Activated CD4-positive, alpha-beta T cell treated with anti-CD3 and anti-CD28 coated beads, Interleukin-2, amount 10 ng/mL, durations not matched to agents 7 days and 5 days (primary cell): ENCODE results near the gene AMFR. TPM values are rescaled to one million over a fixed set of nuclear protein-coding genes. Genes with fewer than 3 reads are reported as not detected.
A peak's percentile ranks its signal among the peaks of the same experiment; 100 is the strongest.

Source experiments
- CTCF ChIA-PET: fragments of 350-600 bp; sonication (Branson Sonifier 250); formaldehyde crosslinking; loops from one replicate; lab custom pipeline; 2021; ENCODE audit warnings: antibody characterized with exemption; lab: Charles Lee
- POLR2A ChIA-PET: fragments of 350-600 bp; sonication (Branson Sonifier 250); formaldehyde crosslinking; loops from one replicate; lab custom pipeline; 2021; ENCODE audit warnings: antibody characterized with exemption; lab: Charles Lee
- DNase-seq: peaks from one replicate; pipeline ENCODE4 v3.0.0-alpha.2; 2020
- H3K27ac Mint-ChIP-seq: one replicate; pipeline ENCODE4 v1.8.0; 2021; ENCODE audit warnings: mild to moderate bottlenecking, moderate library complexity, mixed read lengths
- H3K27me3 Mint-ChIP-seq: one replicate; pipeline ENCODE4 v1.8.0; 2021; ENCODE audit warnings: mixed read lengths
- H3K36me3 Mint-ChIP-seq: one replicate; pipeline ENCODE4 v1.8.0; 2021; ENCODE audit warnings: low read depth, mixed read lengths
- H3K4me1 Mint-ChIP-seq: one replicate; pipeline ENCODE4 v1.8.0; 2021; ENCODE audit warnings: mixed read lengths
- H3K4me3 Mint-ChIP-seq: one replicate; pipeline ENCODE4 v1.8.0; 2021; ENCODE audit warnings: mild to moderate bottlenecking, moderate library complexity, mixed read lengths
- H3K9me3 Mint-ChIP-seq: one replicate; pipeline ENCODE4 v1.8.0; 2021; ENCODE audit warnings: mixed read lengths
- total RNA-seq, 2 experiments: library from RNA; stranded (reverse); gene quantifications; one replicate each; pipeline ENCODE4 v1.2.3, GENCODE V29; 2021

AMFR gene
- total RNA-seq, 2 experiments from 2014 or later: 52.5 to 58.5 TPM

- no peak for DNase-seq
- peak overlapping the region; percentile 62 for H3K27ac Mint-ChIP-seq
- H3K36me3 Mint-ChIP-seq: no peaks in the 10 kb centered on the region
- ChIA-PET POLR2A (no interaction called here), CTCF (no interaction called here)
- no peak overlapping the region for H3K4me3 Mint-ChIP-seq
- no peaks in the 10 kb centered on the region for H3K4me1 Mint-ChIP-seq
- H3K27me3 Mint-ChIP-seq: no peaks in the 10 kb centered on the region
- no peaks in the 10 kb centered on the region for H3K9me3 Mint-ChIP-seq
Observed at GRCh38 chr16:56337131-56337857, 88.1 kb downstream of the AMFR start.

- POLR2A ChIA-PET: no interaction called here
- CTCF ChIA-PET: no interaction called here
- no peaks in the 10 kb centered on the region for H3K27me3 Mint-ChIP-seq
- no peaks in the 10 kb centered on the region for H3K4me1 Mint-ChIP-seq
- H3K36me3 Mint-ChIP-seq: no peaks in the 10 kb centered on the region
- H3K9me3 Mint-ChIP-seq: no peaks in the 10 kb centered on the region
- H3K4me3 Mint-ChIP-seq: no peak overlapping the region
- peak overlapping the region; percentile 62 for H3K27ac Mint-ChIP-seq
- DNase-seq: no peak
Observed at GRCh38 chr16:56336711-56337110, 88.6 kb downstream of the AMFR start.

GRCh38 chr16:56336071-56336688 is 89.2 kb downstream of the AMFR start:
- no peaks in the 10 kb centered on the region for H3K4me1 Mint-ChIP-seq
- no peak overlapping the region for H3K27ac Mint-ChIP-seq
- H3K4me3 Mint-ChIP-seq: no peak overlapping the region
- no peaks in the 10 kb centered on the region for H3K36me3 Mint-ChIP-seq
- H3K9me3 Mint-ChIP-seq: no peaks in the 10 kb centered on the region
- ChIA-PET CTCF (no interaction called here), POLR2A (no interaction called here)
- DNase-seq: no peak
- no peaks in the 10 kb centered on the region for H3K27me3 Mint-ChIP-seq

- Mint-ChIP-seq H3K4me3 (no peak overlapping the region), H3K4me1 (no peaks in the 10 kb centered on the region), H3K36me3 (no peaks in the 10 kb centered on the region), H3K27me3 (no peaks in the 10 kb centered on the region), H3K9me3 (no peaks in the 10 kb centered on the region), H3K27ac (no peak overlapping the region)
- ChIA-PET CTCF (interaction anchor here (0.6 kb wide), 1 partner anchor 1425 kb away, joined by 4 read pairs; no protein-coding TSS in a partner anchor), POLR2A (no interaction called here)
- no peak for DNase-seq
Observed at GRCh38 chr16:56334761-56335160, 90.6 kb downstream of the AMFR start.

- ChIA-PET CTCF (interaction anchor here (1.8 to 2.0 kb wide), 2 partner anchors 10 to 14 kb away, joined by 5 to 7 read pairs; no protein-coding TSS in a partner anchor), POLR2A (no interaction called here)
- Mint-ChIP-seq H3K36me3 (no peaks in the 10 kb centered on the region), H3K4me1 (no peaks in the 10 kb centered on the region), H3K4me3 (no peak overlapping the region), H3K9me3 (no peaks in the 10 kb centered on the region), H3K27ac (no peak overlapping the region), H3K27me3 (no peaks in the 10 kb centered on the region)
- no peak for DNase-seq
Observed at GRCh38 chr16:56332464-56333079, 92.8 kb downstream of the AMFR start.

- Mint-ChIP-seq H3K27me3 (no peaks in the 10 kb centered on the region), H3K4me1 (no peaks in the 10 kb centered on the region), H3K9me3 (no peaks in the 10 kb centered on the region), H3K36me3 (no peaks in the 10 kb centered on the region), H3K27ac (no peak overlapping the region), H3K4me3 (no peak overlapping the region)
- POLR2A ChIA-PET: no interaction called here
- no peak for DNase-seq
- CTCF ChIA-PET: interaction anchor here (1.8 to 2.0 kb wide), 2 partner anchors 9 to 13 kb away, joined by 5 to 7 read pairs; no protein-coding TSS in a partner anchor
Observed at GRCh38 chr16:56331915-56332314, 93.4 kb downstream of the AMFR start.

- CTCF ChIA-PET: interaction anchor here (1.8 to 2.0 kb wide), 3 partner anchors 9 to 12 kb away, joined by 5 to 7 read pairs (median 5); no protein-coding TSS in a partner anchor
Observed at GRCh38 chr16:56331399-56331798, 93.9 kb downstream of the AMFR start.

GRCh38 chr16:56330476-56330875 is 94.9 kb downstream of the AMFR start:
- ChIA-PET CTCF (interaction anchor here (1.5 to 1.8 kb wide), 2 partner anchors 11 to 34 kb away, joined by 3 to 5 read pairs; no protein-coding TSS in a partner anchor), POLR2A (no interaction called here)
- H3K9me3 Mint-ChIP-seq: no peaks in the 10 kb centered on the region
- no peak overlapping the region for H3K4me3 Mint-ChIP-seq
- H3K27ac Mint-ChIP-seq: no peak overlapping the region
- DNase-seq: no peak
- no peaks in the 10 kb centered on the region for H3K27me3 Mint-ChIP-seq
- H3K36me3 Mint-ChIP-seq: no peaks in the 10 kb centered on the region
- peaks cover 3% of the 10 kb centered on the region for H3K4me1 Mint-ChIP-seq

More at GRCh38 chr16:56331399-56331798, 93.9 kb downstream of the AMFR start:
- H3K36me3 Mint-ChIP-seq: no peaks in the 10 kb centered on the region
- POLR2A ChIA-PET: no interaction called here
- H3K4me1 Mint-ChIP-seq: no peaks in the 10 kb centered on the region
- no peaks in the 10 kb centered on the region for H3K27me3 Mint-ChIP-seq
- no peaks in the 10 kb centered on the region for H3K9me3 Mint-ChIP-seq
- DNase-seq: no peak
- no peak overlapping the region for H3K4me3 Mint-ChIP-seq
- no peak overlapping the region for H3K27ac Mint-ChIP-seq

GRCh38 chr16:56329887-56330286 is 95.5 kb downstream of the AMFR start:
- no peaks in the 10 kb centered on the region for H3K36me3 Mint-ChIP-seq
- DNase-seq: no peak
- no peak overlapping the region for H3K27ac Mint-ChIP-seq
- no peaks in the 10 kb centered on the region for H3K9me3 Mint-ChIP-seq
- POLR2A ChIA-PET: no interaction called here
- no peak overlapping the region for H3K4me3 Mint-ChIP-seq
- CTCF ChIA-PET: interaction anchor here (1.5 to 1.8 kb wide), 2 partner anchors 12 to 35 kb away, joined by 3 to 5 read pairs; no protein-coding TSS in a partner anchor
- no peaks in the 10 kb centered on the region for H3K27me3 Mint-ChIP-seq
- peaks cover 3% of the 10 kb centered on the region for H3K4me1 Mint-ChIP-seq

- CTCF ChIA-PET: interaction anchor here (1.4 to 2.0 kb wide), 2 partner anchors 10 to 13 kb away, joined by 4 to 11 read pairs; no protein-coding TSS in a partner anchor
- H3K4me1 Mint-ChIP-seq: peaks cover 3% of the 10 kb centered on the region
- no peak for DNase-seq
- no peak overlapping the region for H3K4me3 Mint-ChIP-seq
- no peaks in the 10 kb centered on the region for H3K9me3 Mint-ChIP-seq
- no peaks in the 10 kb centered on the region for H3K36me3 Mint-ChIP-seq
- no peak overlapping the region for H3K27ac Mint-ChIP-seq
- POLR2A ChIA-PET: no interaction called here
- no peaks in the 10 kb centered on the region for H3K27me3 Mint-ChIP-seq
Observed at GRCh38 chr16:56328276-56329022, 96.9 kb downstream of the AMFR start.

GRCh38 chr16:56327929-56328258 is 97.5 kb downstream of the AMFR start:
- H3K4me1 Mint-ChIP-seq: peaks cover 3% of the 10 kb centered on the region
- H3K4me3 Mint-ChIP-seq: no peak overlapping the region

More at GRCh38 chr16:56327929-56328258, 97.5 kb downstream of the AMFR start:
- Mint-ChIP-seq H3K9me3 (no peaks in the 10 kb centered on the region), H3K36me3 (no peaks in the 10 kb centered on the region), H3K27me3 (no peaks in the 10 kb centered on the region), H3K27ac (no peak overlapping the region)
- POLR2A ChIA-PET: no interaction called here
- CTCF ChIA-PET: interaction anchor here (1.4 to 2.0 kb wide), 2 partner anchors 9 to 14 kb away, joined by 4 to 11 read pairs; no protein-coding TSS in a partner anchor
- no peak for DNase-seq
